Measurements from ENCODE around the gene WWTR1.

- TF ChIP-seq POLR2A (IDR thresholded peaks at IDR 0.05; ENCODE audit: extremely low read depth, insufficient read length) (no peak), CTCF (IDR thresholded peaks at IDR 0.05; ENCODE audit: low read depth, low read length) (no peak), MAX (IDR thresholded peaks at IDR 0.05; ENCODE audit: low read depth, low read length) (no peak), MYC (IDR thresholded peaks at IDR 0.05; ENCODE audit: low read depth, low read length) (no peak)
Measured at GRCh38 chr3:149600634-149601033, 57.2 kb downstream of the WWTR1 start.

Data from NB4 (cell line).